ENCODE data around the gene PBRM1.

The PBRM1 gene

GRCh38 chr3:52503788-52504424 is 181.8 kb downstream of the PBRM1 start:
- no peak for FAIRE-seq

GRCh38 chr3:52502808-52503350 is 182.8 kb downstream of the PBRM1 start:
- FAIRE-seq: no peak

- FAIRE-seq: no peak
Measured at GRCh38 chr3:52502001-52502400, 183.7 kb downstream of the PBRM1 start.

- FAIRE-seq: no peak
Measured at GRCh38 chr3:52501046-52501445, 184.7 kb downstream of the PBRM1 start.

GRCh38 chr3:52498137-52499054 is 187.3 kb downstream of the PBRM1 start:
- FAIRE-seq: no peak

GRCh38 chr3:52495777-52496602 is 189.7 kb downstream of the PBRM1 start:
- FAIRE-seq: no peak
